Measurements from ENCODE around the gene KPNA2. TPM values are rescaled to one million over a fixed set of nuclear protein-coding genes. Genes with fewer than 3 reads are reported as not detected.
A peak's percentile ranks its signal among the peaks of the same experiment; 100 is the strongest.

KPNA2 gene
- total and polyA plus RNA-seq, 2 of the 13 experiments (the other 11 are each of a cell fraction or from before 2014, with no cell fraction given): 111 to 305 TPM

- no peak for TF ChIP-seq ELK4 (CRISPR knock-in tag; IDR thresholded peaks at IDR 0.05; ENCODE audit: borderline replicate concordance)
- TF ChIP-seq KDM4B (CRISPR knock-in tag; IDR thresholded peaks at IDR 0.05): no peak
- no peak for TF ChIP-seq ZNF232 (CRISPR knock-in tag; IDR thresholded peaks at IDR 0.05; ENCODE audit: borderline replicate concordance)
- TF ChIP-seq RFX3 (CRISPR knock-in tag; IDR thresholded peaks at IDR 0.05): no peak
- TF ChIP-seq HDAC6 (IDR thresholded peaks at IDR 0.05; ENCODE audit: low read depth, low read length): no peak
- TF ChIP-seq ZBTB3 (CRISPR knock-in tag; IDR thresholded peaks at IDR 0.05; ENCODE audit: borderline replicate concordance, low read depth): no peak
- TF ChIP-seq ZNF773 (CRISPR knock-in tag; IDR thresholded peaks at IDR 0.05; ENCODE audit: borderline replicate concordance): no peak; the same call in 1 of the 2 replicates
- TF ChIP-seq ZNF772 (CRISPR knock-in tag; IDR thresholded peaks at IDR 0.05): 0 out of 2 replicates have a peak, but pooled peaks have one; percentile 62
- TF ChIP-seq ZMYM3 (CRISPR knock-in tag; IDR thresholded peaks at IDR 0.05): no peak
- peak; percentile 93 for TF ChIP-seq ZNF891 (CRISPR knock-in tag; IDR thresholded peaks at IDR 0.05)
- no peak for TF ChIP-seq JARID2 (CRISPR knock-in tag; IDR thresholded peaks at IDR 0.05; ENCODE audit: insufficient replicate concordance)
- TF ChIP-seq ZNF761 (CRISPR knock-in tag; conservative IDR thresholded peaks at IDR 0.05): no peak
- TF ChIP-seq ZNF616 (CRISPR knock-in tag; IDR thresholded peaks at IDR 0.05; ENCODE audit: low read depth): no peak
- TF ChIP-seq ATF6 (CRISPR knock-in tag; conservative IDR thresholded peaks at IDR 0.05): no peak
- peak; percentile 53 for TF ChIP-seq PHF20 (CRISPR knock-in tag; IDR thresholded peaks at IDR 0.05)
- no peak for TF ChIP-seq PREB (CRISPR knock-in tag; IDR thresholded peaks at IDR 0.05)
- TF ChIP-seq, protein P1, sequence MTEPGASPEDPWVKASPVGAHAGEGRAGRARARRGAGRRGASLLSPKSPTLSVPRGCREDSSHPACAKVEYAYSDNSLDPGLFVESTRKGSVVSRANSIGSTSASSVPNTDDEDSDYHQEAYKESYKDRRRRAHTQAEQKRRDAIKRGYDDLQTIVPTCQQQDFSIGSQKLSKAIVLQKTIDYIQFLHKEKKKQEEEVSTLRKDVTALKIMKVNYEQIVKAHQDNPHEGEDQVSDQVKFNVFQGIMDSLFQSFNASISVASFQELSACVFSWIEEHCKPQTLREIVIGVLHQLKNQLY (CRISPR knock-in tag; IDR thresholded peaks at IDR 0.05): no peak
- no peak for TF ChIP-seq CHD4 (IDR thresholded peaks at IDR 0.05; ENCODE audit: borderline replicate concordance, low read length)
- TF ChIP-seq DPF2 (CRISPR knock-in tag; IDR thresholded peaks at IDR 0.05; ENCODE audit: borderline replicate concordance, low read depth): no peak
- no peak for TF ChIP-seq KLF15 (CRISPR knock-in tag; IDR thresholded peaks at IDR 0.05; ENCODE audit: borderline replicate concordance)
- TF ChIP-seq ZNF740 (CRISPR knock-in tag; IDR thresholded peaks at IDR 0.05): no peak
- no peak for TF ChIP-seq ZUFSP (CRISPR knock-in tag; IDR thresholded peaks at IDR 0.05; ENCODE audit: borderline replicate concordance)
- no peak for TF ChIP-seq PAF1 (CRISPR knock-in tag; IDR thresholded peaks at IDR 0.05)
These were observed 42.2 kb upstream of the KPNA2 start (continued) for GRCh38 chr17:67993153-67993997.

Measured in HepG2 (cell line).